GM18505 (cell line): ENCODE results near the gene SIRPG.
"Not testable (repeated sequence)": the region's sequence is repeated elsewhere in the genome, so short reads cannot be mapped to it uniquely, and the experiment has no call there.

Experiments
- ATAC-seq: cut with Tn5 transposase; IDR thresholded peaks from one replicate; pipeline ENCODE4 v1.9.1; 2021; ENCODE audit not compliant: unreplicated experiment
- POLR2A ChIP-seq: IDR thresholded peaks from 4 replicates; pipeline ENCODE4 v1.6.1; 2011; ENCODE audit warnings: borderline replicate concordance; ENCODE audit not compliant: insufficient read depth, insufficient read length; ENCODE audit errors: extremely low read depth

Gene SIRPG

DNA sequence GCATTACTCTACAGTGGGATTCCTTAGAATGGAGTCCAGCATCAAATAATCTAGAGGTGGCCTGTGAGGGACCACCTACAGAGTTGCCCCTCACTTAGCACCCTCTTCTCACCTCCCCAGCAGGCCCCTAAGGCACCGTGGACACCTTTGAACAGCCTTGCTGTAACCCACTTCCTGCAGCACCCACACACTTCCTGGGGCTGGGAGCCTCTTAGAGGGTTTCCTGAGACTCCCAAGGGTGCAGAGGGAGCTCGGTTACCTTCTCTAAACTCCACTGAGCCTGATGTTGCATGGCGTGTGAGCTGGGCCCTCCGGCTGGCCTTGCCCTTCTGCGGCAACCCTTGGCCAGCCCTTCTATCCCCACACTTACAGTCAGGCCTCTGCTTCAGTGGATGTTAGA, 7.3 kb upstream of the SIRPG start:
- TF ChIP-seq POLR2A: no peak
- ATAC-seq: no peak

GRCh38 chr20:1663917-1664316, 6.3 kb upstream of the SIRPG start:
- TF ChIP-seq POLR2A: no peak
- ATAC-seq: no peak

DNA sequence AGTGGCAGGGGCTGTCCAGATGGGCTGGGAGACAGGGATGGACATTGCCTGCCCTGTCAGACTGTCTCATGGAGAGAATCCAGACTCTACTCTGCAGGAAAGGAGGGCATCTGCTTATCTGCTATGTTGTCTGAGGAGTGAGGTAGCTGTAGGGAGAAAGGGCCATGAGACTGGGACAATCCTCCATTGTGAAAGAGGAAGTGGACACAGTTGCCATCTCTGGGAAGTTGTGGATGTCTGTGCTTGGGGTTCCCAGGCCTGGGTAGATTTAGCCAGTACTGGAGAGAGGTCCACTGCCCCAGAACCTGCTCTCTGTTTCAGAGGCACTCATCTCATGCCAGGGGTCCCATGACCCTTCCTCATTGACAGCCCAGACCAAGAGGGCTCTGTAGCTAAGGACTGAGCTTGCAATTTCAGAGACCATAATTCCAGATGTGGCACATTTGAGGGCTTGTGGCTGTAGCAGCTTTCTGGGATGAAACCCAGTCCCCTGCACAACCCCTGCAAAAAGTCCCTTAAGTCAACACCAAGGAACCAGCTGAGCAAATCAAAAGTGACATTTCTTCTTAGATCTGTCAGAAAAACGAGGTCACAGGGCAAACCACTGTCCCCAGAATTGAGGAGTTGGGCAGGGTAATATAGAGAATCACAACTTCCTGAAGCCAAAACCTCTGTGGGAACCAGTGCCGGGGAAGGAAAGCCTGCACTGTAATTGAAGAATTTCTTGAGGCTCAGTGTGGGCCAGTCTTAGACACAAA, 4.1 kb upstream of the SIRPG start:
- no peak for TF ChIP-seq POLR2A
- ATAC-seq: no peak

DNA sequence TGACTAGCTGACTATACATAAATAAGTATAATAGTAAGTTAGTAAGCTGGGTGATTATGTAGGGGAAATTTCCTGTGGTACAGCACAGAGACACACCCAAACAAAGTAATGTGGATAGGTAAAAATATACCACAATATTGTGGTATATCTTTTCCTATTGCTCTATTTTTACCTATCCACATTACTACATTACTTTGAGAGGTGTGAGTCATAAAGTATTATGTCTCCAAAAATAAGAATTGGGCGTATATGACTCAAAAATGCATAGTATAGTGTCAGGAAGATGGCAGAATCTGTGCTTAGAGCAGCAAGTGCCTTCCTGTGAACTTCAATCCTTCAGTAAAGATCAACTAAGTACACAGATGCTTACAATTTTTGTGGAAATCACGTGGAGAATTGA, 2.7 kb upstream of the SIRPG start:
- no peak for ATAC-seq

GRCh38 chr20:1656844-1657243, 735 bp downstream of the SIRPG start:
- no peak for ATAC-seq
- no peak for TF ChIP-seq POLR2A

More for the DNA sequence above, 2.7 kb upstream of the SIRPG start:
- no peak for TF ChIP-seq POLR2A

GRCh38 chr20:1654996-1655395, 2.6 kb downstream of the SIRPG start:
- TF ChIP-seq POLR2A: no peak
- ATAC-seq: no peak

DNA sequence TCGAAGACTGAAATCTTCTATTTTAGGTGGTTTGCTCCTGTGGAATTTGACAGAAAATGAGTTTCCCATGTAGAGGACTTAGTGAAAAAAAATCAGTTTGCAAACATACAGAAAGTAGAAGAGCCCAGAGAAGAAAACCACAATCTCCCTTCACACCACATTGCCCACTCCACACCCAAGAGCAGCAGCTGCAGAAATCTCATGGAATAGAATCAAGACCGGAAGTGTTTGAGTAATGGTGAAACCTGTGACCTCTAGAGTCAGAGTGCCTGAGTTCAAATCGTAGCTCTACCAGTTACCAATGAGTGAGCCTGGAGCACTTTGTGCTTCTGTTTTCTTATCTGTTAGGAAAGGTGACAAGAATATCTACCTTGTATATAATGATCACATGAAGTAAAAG, 4.6 kb downstream of the SIRPG start:
- no peak for ATAC-seq
- TF ChIP-seq POLR2A: no peak

DNA sequence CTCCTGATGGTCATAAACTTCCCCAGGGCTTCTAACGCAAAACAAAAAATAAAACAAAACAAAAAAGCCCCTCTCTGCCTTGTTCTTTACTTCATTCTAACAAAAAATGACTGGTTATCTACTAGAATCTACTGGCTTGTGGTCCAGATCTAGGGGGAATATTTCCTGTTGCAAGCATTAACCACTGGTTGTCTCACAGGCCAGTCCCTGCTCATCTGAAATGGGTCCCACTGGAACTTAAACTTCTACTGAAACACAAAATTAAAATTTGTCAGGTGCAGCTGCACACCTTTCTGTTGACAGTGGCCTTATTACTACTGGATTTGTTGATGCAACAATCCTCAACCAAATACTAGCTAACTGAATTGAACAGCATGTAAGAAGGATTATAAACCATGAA, 5.5 kb downstream of the SIRPG start:
- no peak for ATAC-seq
- no peak for TF ChIP-seq POLR2A

GRCh38 chr20:1651268-1652058, 6.1 kb downstream of the SIRPG start:
- ATAC-seq: no peak
- TF ChIP-seq POLR2A: no peak

DNA sequence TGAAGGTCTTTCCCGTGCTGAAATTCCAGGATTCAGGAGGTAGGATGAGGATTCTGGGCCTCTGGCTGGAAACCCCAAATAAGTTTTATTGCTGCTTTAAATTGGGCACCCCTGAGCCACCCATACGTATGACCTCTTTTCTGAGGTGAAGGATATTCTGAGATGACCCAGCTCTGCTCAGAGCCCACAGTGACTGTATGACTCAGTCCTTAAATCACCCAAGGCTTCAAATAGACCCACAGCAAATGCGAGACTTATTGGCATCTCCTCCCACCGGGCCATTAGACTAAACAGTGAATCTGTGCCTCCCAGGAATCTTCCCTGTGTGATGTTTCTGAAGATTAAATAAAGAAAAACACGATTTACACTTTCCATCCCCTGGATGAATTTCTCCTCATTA, 9.5 kb downstream of the SIRPG start:
- TF ChIP-seq POLR2A: no peak
- no peak for ATAC-seq

GRCh38 chr20:1646975-1647431, 10.6 kb downstream of the SIRPG start:
- no peak for TF ChIP-seq POLR2A
- no peak for ATAC-seq

DNA sequence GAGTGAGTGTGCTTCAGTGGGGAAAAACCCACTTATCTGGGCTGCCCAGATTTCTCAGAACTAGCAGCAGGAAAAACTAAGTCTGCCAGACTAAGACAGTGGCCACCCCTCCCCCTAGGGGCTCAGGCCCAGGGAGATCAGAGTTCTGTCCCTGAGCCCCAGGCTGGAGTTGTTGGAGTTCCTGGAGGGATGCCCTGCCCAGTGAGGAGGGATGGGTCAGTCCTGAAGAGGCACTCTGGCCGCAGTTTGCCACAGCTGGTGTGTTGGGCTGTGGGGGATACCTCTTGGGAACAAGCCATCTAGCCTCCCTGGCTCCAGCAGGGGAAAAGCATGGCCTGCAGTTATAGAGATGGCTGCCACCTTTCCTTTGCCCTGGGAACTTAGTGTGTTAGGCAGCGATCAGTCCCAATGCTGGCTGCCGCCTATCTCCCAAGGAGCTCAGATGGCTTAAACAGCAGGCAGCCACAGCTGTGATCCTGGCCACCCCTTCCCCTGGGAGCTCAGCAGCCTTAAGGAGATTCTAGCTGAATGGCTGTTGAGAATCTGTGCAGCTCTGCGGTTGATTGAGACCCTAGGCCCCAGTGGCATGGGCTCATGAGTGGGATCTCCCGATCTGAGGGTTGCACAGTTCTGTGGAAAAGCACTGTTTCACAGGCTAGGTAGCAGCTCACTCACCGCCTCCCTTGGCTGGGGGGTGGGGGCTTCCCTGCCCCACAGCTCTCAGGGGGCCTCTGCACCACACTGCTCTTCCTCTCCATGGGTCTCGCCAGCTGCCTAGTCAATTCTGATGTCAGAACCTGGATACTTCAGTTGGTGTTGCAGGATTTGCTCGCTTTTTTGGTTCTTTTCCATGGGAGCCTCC, 13.2 kb downstream of the SIRPG start:
- TF ChIP-seq POLR2A: no peak
- ATAC-seq: no peak

GRCh38 chr20:1638643-1639042, 18.9 kb downstream of the SIRPG start:
- ATAC-seq: not testable (repeated sequence)
